SK-N-MC (cell line): ENCODE measurements around the gene KRTAP29-1.

ENCODE experiments used
- DNase-seq: peaks from one replicate; pipeline ENCODE4 v3.0.0-alpha.2; 2011; ENCODE audit warnings: low read depth, low spot score
- H3K27ac ChIP-seq: fragments of 200-600 bp; sonication (generic); 2 replicates; pipeline ENCODE4 v1.5.1; 2016; ENCODE audit warnings: mixed run types
- H3K36me3 ChIP-seq: fragments of 200-600 bp; sonication (generic); 2 replicates; pipeline ENCODE4 v1.6.1; 2017; ENCODE audit warnings: antibody characterized with exemption, low read length, mixed read lengths; ENCODE audit not compliant: insufficient read depth
- H3K4me3 ChIP-seq: fragments of 200-600 bp; sonication (generic); 2 replicates; pipeline ENCODE4 v1.5.1; 2016
- H3K9ac ChIP-seq: fragments of 200-600 bp; sonication (generic); 2 replicates; pipeline ENCODE4 v1.8.0; 2017; ENCODE audit warnings: mixed run types, mixed read lengths; ENCODE audit not compliant: insufficient read length
- H3K9me3 ChIP-seq: fragments of 200-600 bp; sonication (generic); 2 replicates; pipeline ENCODE4 v1.6.1; 2017; ENCODE audit warnings: low read depth, mild to moderate bottlenecking, antibody characterized with exemption, low read length, moderate library complexity, mixed read lengths
- EZH2 ChIP-seq: fragments of 200-600 bp; sonication (generic); IDR thresholded peaks from one replicate; pipeline ENCODE4 v1.6.1; 2017; ENCODE audit warnings: antibody characterized with exemption
- FOXP2 ChIP-seq: optimal IDR thresholded peaks from 2 replicates; pipeline ENCODE3; 2011; ENCODE audit warnings: mild to moderate bottlenecking, moderate library complexity; ENCODE audit not compliant: insufficient read depth; ENCODE audit errors: extremely low read length, control extremely low read depth
- POLR2AphosphoS5 ChIP-seq: IDR thresholded peaks from 2 replicates; pipeline ENCODE4 v1.6.1; 2012; ENCODE audit warnings: mild to moderate bottlenecking, low read depth, low read length, borderline replicate concordance

The KRTAP29-1 gene

DNA sequence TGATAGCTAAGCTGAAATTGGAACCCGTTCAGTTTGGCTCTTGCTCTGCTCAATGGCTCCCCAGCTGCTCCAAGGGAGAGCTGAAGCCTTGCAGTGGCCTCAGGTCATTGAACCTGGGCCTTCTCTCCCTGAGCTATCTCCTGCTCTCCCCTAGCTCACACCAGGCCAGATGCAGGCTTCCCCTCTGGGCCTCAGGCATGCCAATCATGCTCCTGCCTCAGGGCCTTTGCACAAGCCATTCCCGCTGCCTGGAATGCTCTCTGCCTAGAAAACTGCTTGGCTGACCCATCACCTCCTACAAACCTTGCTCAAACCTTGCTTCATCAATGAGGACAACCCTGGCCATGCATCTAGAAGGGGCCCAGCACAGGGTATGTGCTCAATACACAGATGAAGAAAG is 29.6 kb upstream of the KRTAP29-1 start:
- Histone ChIP-seq H3K9me3 (no peaks in the 10 kb centered on the region), H3K36me3 (no peaks in the 10 kb centered on the region), H3K4me3 (no peak overlapping the region), H3K9ac (no peak overlapping the region), H3K27ac (no peak overlapping the region)
- no peak for DNase-seq
- TF ChIP-seq POLR2AphosphoS5 (no peak), FOXP2 (no peak), EZH2 (no peak)

DNA sequence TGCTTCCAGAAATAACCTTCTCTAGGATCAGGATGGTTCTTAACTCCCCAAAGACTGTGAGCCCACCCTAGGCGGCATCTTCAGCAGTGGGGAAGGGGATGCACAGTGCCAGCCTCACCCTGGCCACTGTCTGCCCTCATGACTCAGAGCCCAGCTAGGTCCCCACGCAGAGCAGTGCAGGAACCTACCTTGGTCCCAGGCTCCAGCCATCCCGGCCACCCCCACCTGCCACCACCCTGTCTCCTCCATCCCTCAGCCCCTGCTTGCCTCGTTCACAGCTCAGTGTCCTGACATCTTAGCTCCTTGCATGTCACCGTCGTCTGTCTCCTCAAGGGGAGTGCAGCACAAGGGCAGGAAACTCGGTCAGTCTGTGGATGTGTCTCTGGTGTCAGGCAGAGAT is 29.0 kb upstream of the KRTAP29-1 start:
- TF ChIP-seq FOXP2: no peak
- TF ChIP-seq EZH2: no peak
- no peak for TF ChIP-seq POLR2AphosphoS5
- no peak overlapping the region for H3K27ac ChIP-seq
- no peaks in the 10 kb centered on the region for H3K36me3 ChIP-seq
- no peak for DNase-seq
- no peaks in the 10 kb centered on the region for H3K9me3 ChIP-seq
- H3K4me3 ChIP-seq: no peak overlapping the region
- H3K9ac ChIP-seq: no peak overlapping the region

DNA sequence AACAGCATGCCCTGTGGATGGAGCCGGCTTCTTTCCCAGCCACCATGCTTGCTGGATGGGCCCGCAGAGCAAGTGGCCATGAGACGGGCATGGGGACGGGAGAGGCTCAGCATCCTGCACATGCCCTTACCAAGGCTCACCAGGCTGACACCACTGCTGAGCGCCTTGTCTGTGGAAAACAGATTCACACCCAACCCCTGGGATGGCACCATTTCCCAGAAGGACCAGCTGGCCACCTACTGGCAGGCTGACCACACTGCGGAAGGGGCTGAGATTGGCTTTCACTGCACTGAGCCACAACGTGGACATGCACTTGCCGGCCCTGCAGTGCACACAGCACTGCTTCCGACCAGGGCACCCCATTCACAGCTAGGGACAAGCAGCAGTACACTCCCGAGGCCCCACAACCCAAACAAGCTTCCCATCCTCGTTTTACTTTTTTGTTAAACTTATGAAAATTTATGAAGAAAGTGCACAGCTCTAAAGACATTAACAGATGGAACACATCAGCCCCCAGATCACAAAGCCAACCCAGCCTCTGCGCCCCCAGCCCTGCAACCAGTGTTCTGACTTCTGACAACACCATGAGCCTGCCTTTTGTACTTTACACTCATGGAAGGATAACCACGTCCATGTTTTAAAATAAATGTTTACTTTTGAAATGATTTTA is 26.8 kb upstream of the KRTAP29-1 start:
- Histone ChIP-seq H3K27ac (no peak overlapping the region), H3K9ac (no peak overlapping the region), H3K36me3 (no peaks in the 10 kb centered on the region), H3K9me3 (no peaks in the 10 kb centered on the region), H3K4me3 (no peak overlapping the region)
- TF ChIP-seq EZH2 (no peak), FOXP2 (no peak), POLR2AphosphoS5 (no peak)
- no peak for DNase-seq

DNA sequence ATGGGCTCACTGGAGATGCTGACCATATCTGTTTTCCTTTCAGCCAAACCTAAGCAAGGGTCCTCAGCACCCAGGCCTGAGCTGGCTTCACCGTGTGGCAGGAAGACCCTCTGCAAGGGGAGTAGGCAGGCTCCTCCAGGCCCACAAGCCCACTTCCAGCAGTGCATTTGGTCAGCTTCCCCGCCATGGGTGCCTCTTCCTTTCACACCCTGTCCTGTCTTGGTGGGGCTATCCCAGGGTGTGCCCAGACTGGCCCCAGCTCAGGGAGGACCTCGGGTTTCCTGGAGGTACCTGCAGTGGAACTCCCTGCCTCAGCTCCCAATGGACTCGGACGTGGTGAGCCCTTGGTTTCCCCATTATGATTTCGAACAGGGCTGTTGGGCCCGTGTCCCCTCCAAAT is 25.6 kb upstream of the KRTAP29-1 start:
- Histone ChIP-seq H3K4me3 (no peak overlapping the region), H3K9ac (no peak overlapping the region), H3K27ac (no peak overlapping the region), H3K9me3 (no peaks in the 10 kb centered on the region), H3K36me3 (no peaks in the 10 kb centered on the region)
- TF ChIP-seq FOXP2 (no peak), POLR2AphosphoS5 (no peak), EZH2 (no peak)
- DNase-seq: no peak

DNA sequence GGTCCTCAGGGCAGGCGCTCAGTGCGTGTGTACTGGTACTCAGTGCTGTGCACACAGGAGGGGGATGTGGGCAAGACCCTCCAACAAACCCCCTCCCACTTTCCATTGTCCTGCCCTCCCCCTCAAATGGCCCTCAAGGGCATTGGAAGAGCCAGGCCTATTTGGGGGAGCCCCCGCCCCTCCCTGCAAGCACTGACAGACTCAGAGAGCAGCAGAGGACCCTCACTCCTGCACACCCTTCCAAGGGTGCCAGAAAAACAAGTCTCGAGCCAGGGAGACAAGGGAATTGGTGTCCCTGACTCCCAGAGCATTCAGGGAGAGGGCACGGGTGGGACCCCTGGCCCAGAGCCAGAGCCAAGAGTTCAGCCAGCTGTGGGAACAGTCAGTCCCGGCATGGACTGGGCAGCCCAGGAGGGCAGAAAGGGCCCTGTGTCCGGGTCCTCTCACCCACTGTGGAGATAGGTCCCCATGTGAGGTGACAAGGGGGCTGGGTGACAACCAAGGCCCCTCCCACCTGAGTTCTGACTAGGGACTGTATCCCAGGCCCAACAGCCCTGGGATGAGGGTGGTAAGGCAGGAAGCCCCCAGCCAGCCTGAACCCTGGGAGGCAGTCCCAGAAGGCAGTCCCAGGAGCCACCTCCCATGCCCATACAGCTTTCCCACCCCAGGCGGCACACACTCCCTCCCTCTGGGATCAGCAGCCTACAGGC is 24.9 kb upstream of the KRTAP29-1 start:
- no peak overlapping the region for H3K4me3 ChIP-seq

DNA sequence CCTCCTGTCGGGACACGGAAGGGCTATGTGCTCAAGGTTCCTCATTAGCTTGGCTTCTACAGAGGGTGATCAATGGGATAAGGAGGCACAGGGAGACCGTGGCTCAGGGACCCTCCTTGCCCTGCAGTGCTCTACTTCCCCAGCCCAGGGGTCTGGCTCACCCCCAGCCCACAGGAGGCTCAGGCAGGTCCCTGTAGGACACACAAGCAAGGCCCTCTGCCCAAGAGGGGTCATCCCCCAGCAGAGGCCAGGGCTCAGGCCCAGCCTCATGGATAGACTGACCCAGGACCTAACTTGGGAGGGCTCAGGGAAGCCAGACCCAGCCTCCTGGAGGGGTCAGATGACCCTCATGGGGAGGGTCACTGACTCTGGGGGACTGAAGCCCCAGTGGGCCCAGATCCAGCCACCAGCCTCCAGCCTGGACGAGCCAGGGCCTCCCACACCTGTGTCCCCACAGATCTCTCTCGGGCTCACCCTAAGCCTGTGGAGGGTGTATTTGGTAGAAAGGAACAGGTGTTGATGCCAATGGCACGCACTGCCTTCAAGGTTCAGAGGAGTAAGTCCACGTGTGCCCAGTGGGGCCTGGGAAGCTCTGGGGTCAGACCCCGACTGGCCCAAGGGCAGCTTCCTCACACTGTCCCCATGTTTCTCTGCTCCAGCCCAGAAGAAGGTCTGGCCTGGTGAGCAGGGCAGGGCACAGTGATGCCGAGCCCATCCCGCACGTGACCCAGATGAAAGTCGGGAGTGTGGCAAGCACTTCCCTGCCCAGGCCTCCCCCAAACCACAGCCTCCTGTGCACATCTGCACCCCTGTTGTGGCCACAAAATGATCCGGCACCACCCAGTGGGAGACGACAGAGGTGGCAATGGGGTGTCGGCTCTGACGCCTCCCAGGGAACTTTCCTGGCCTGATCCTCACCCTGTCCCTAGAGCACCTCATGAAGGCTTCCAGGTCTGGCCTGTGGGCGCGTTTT is 23.8 kb upstream of the KRTAP29-1 start:
- Histone ChIP-seq H3K9ac (no peak overlapping the region), H3K4me3 (no peak overlapping the region), H3K9me3 (no peaks in the 10 kb centered on the region), H3K27ac (no peak overlapping the region), H3K36me3 (no peaks in the 10 kb centered on the region)
- no peak for DNase-seq
- no peak for TF ChIP-seq POLR2AphosphoS5
- TF ChIP-seq FOXP2: no peak
- no peak for TF ChIP-seq EZH2

More for the DNA sequence above, 24.9 kb upstream of the KRTAP29-1 start:
- Histone ChIP-seq H3K9ac (no peak overlapping the region), H3K36me3 (no peaks in the 10 kb centered on the region), H3K9me3 (no peaks in the 10 kb centered on the region), H3K27ac (no peak overlapping the region)
- TF ChIP-seq EZH2: no peak
- no peak for TF ChIP-seq POLR2AphosphoS5
- TF ChIP-seq FOXP2: no peak
- no peak for DNase-seq

DNA sequence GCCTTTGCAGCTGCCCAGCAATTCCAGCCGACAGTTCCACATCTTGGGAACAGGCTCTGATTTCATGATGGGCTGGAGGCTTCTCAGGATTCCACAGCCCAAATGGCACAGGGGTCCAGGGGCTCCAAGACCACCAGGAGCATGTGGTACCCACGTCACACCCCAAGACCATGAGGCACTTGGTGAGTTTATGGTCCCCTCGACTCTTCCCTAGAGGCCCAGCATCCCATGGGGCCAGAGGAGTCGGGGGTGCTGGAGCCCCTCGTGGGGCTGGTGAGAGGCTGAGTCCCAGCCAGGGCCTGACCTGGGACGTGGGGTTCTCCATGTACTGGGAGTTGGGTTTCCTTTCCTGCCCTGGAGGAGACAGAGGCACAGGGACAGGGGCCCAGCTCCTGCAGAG is 23.0 kb upstream of the KRTAP29-1 start:
- H3K4me3 ChIP-seq: no peak overlapping the region
- 0 out of 2 replicates have a peak, but pooled peaks cover 2% of the 10 kb centered on the region for H3K9me3 ChIP-seq
- TF ChIP-seq POLR2AphosphoS5 (no peak), EZH2 (no peak), FOXP2 (no peak)
- H3K36me3 ChIP-seq: no peaks in the 10 kb centered on the region
- DNase-seq: no peak
- H3K9ac ChIP-seq: no peak overlapping the region
- H3K27ac ChIP-seq: no peak overlapping the region

DNA sequence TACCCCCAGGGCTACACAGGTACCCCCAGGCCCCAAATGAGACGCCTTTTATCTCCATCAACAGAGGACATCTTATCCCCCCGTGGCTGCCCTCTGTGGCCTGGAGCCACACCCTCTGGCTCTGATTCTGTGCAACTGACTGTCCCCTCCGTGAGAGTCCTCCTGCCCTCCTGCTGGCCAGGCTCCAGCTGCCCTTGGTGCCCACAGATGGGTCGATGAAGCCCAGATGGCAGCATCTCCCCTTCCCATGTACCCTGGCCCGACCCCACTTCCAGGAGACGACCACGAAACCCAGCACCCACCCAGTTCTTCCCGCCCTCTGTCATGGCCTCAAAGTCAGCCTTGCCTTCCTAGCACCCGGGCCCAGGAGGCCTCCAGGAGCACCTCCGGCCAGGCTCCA is 22.5 kb upstream of the KRTAP29-1 start:
- TF ChIP-seq FOXP2 (no peak), POLR2AphosphoS5 (no peak)
- no peak for DNase-seq
- H3K9ac ChIP-seq: no peak overlapping the region

More for the DNA sequence above, 22.5 kb upstream of the KRTAP29-1 start:
- no peaks in the 10 kb centered on the region for H3K36me3 ChIP-seq
- H3K4me3 ChIP-seq: no peak overlapping the region
- no peak overlapping the region for H3K27ac ChIP-seq
- H3K9me3 ChIP-seq: 0 out of 2 replicates have a peak, but pooled peaks cover 4% of the 10 kb centered on the region
